K562 (cell line): ENCODE data around the gene ZBTB20. TPM values are rescaled to one million over a fixed set of nuclear protein-coding genes. Genes with fewer than 3 reads are reported as not detected.

ENCODE experiments used
- ATAC-seq: fragments of 200-7000 bp; cut with Tn5 transposase; 3 replicates; pipeline ENCODE4 v1.9.1; 2020; ENCODE audit warnings: moderate library complexity
- BruUV-seq: library from RNA; stranded (reverse); fragments of 400-500 nt; replicated peaks from 2 replicates; lab custom pipeline; 2021; lab: Mats Ljungman, UMichigan
- CTCF ChIA-PET: fragments of 300-600 bp; formaldehyde crosslinking; extraction: SDS; loops from one replicate; lab custom pipeline; 2021; ENCODE audit warnings: low intra/inter-chr PET ratio; lab: Yijun Ruan, JAX
- POLR2A ChIA-PET: fragments of 300-600, 350-650 bp; sonication (Branson Sonifier 250); formaldehyde crosslinking; extraction: SDS; loops from one replicate; lab custom pipeline; 2021; ENCODE audit warnings: antibody characterized with exemption, inconsistent platforms; lab: Yijun Ruan, JAX
- DNase-seq, 4 experiments: peaks; one replicate each; pipeline versions ENCODE4 v3.0.0 to v3.0.0-alpha.2; 2011 to 2018; ENCODE audit warnings: low spot score in 3 of 4, mixed read lengths in 3 of 4; ENCODE audit errors: extremely low read depth in 1 of 4
- FAIRE-seq: peaks from 2 replicates; lab custom pipeline; 2011; peaks lifted over from hg19 to GRCh38; lab: Jason Lieb, UNC
- H2AFZ ChIP-seq: 2 replicates; pipeline ENCODE4 v1.6.0; 2011; ENCODE audit warnings: low read depth, low read length, control low read depth, inconsistent platforms
- H3K27ac ChIP-seq: fragments of 200-600 bp; 3 replicates; pipeline ENCODE4 v1.8.0; 2011; ENCODE audit warnings: low read depth, mild to moderate bottlenecking, control low read depth, inconsistent platforms, low read length, moderate library complexity, mixed read lengths; ENCODE audit errors: extremely low read depth
- H3K27me3 ChIP-seq, 2 experiments: fragments of 300-600 bp in 1 of 2; 2 replicates in 1 of 2; 3 replicates in 1 of 2; pipeline versions ENCODE4 v1.6.0 to v1.8.0; 2011; ENCODE audit warnings: inconsistent platforms in 2 of 2, low read length in 2 of 2, mild to moderate bottlenecking in 1 of 2, mixed read lengths in 1 of 2, moderate library complexity in 1 of 2; ENCODE audit not compliant: control insufficient read depth in 2 of 2, insufficient read depth in 2 of 2
- H3K36me3 ChIP-seq: fragments of 300-600 bp; 3 replicates; pipeline ENCODE4 v1.8.0; 2011; ENCODE audit warnings: mild to moderate bottlenecking, low read length, inconsistent platforms; ENCODE audit not compliant: control insufficient read depth, insufficient read depth
- H3K4me1 ChIP-seq, 2 experiments: fragments of 200-600 bp in 1 of 2; replicated peaks in 1 of 2; 2 replicates in 1 of 2; 3 replicates in 1 of 2; pipeline versions ENCODE4 v1.5.1 to v1.8.0; 2011; ENCODE audit warnings: inconsistent platforms in 2 of 2, low read length in 2 of 2, mild to moderate bottlenecking in 1 of 2, mixed read lengths in 1 of 2, moderate library complexity in 1 of 2; ENCODE audit not compliant: control insufficient read depth in 2 of 2, insufficient read depth in 2 of 2
- H3K4me2 ChIP-seq: 2 replicates; pipeline ENCODE4 v1.6.1; 2011; ENCODE audit warnings: low read length, control low read depth, inconsistent platforms, mixed read lengths; ENCODE audit not compliant: insufficient read depth
- H3K4me3 ChIP-seq: fragments of 200-600 bp; sonication (generic), shearing (Covaris generic); 2 replicates; pipeline ENCODE4 v1.5.1; 2016; ENCODE audit warnings: control low read depth, inconsistent platforms
- H3K79me2 ChIP-seq: fragments of 200-600 bp; 3 replicates; pipeline ENCODE4 v1.8.0; 2011; ENCODE audit warnings: low read length, inconsistent platforms; ENCODE audit not compliant: control insufficient read depth, insufficient read depth
- H3K9ac ChIP-seq, 2 experiments: 2 replicates each; pipeline versions ENCODE4 v1.6.0 to v1.6.1; 2011; ENCODE audit warnings: low read depth in 2 of 2, low read length in 2 of 2, control low read depth in 1 of 2, inconsistent platforms in 1 of 2, mild to moderate bottlenecking in 1 of 2, mixed read lengths in 1 of 2; ENCODE audit not compliant: insufficient read depth in 1 of 2
- H3K9me1 ChIP-seq: one replicate; pipeline ENCODE4 v1.6.0; 2011; ENCODE audit warnings: inconsistent platforms, mild to moderate bottlenecking, low read length, moderate library complexity; ENCODE audit not compliant: control insufficient read depth, insufficient read depth
- H3K9me3 ChIP-seq: replicated peaks from 2 replicates; pipeline ENCODE4 v1.5.1; 2011; ENCODE audit warnings: low read depth, low read length, inconsistent platforms; ENCODE audit not compliant: control insufficient read depth, insufficient read depth
- H4K20me1 ChIP-seq: replicated peaks from 2 replicates; pipeline ENCODE4 v1.6.1; 2011; ENCODE audit warnings: low read length, inconsistent platforms, mixed read lengths; ENCODE audit not compliant: control insufficient read depth, insufficient read depth
- ETV5 ChIP-seq: sonication (generic); formaldehyde crosslinking; IDR thresholded peaks from 2 replicates; pipeline ENCODE4 v1.4.0; 2020; ENCODE audit warnings: low read depth, mild to moderate bottlenecking, missing genetic modification reagents
- HNRNPUL1 ChIP-seq: fragments of 200-400 bp; formaldehyde crosslinking; IDR thresholded peaks from 2 replicates; pipeline ENCODE4 v1.6.1; 2017; ENCODE audit warnings: low read length
- HOXB6 ChIP-seq: fragments of 250-450 bp; sonication (Bioruptor Pico); IDR thresholded peaks from 2 replicates; pipeline ENCODE4 v1.5.1; 2022; ENCODE audit warnings: mild to moderate bottlenecking, borderline replicate concordance
- KLF6 ChIP-seq: fragments of 250-450 bp; sonication (Bioruptor Pico); IDR thresholded peaks from 2 replicates; pipeline ENCODE4 v1.4.0; 2020; ENCODE audit warnings: mild to moderate bottlenecking, moderate library complexity, borderline replicate concordance
- MED1 ChIP-seq: sonication (generic); formaldehyde crosslinking; IDR thresholded peaks from 2 replicates; pipeline ENCODE4 v1.8.1; 2023; ENCODE audit warnings: missing genetic modification reagents, borderline replicate concordance
- ZNF707 ChIP-seq: fragments of 250-450 bp; sonication (Bioruptor Pico); conservative IDR thresholded peaks from 2 replicates; pipeline ENCODE4 v1.8.0; 2022; ENCODE audit warnings: inconsistent platforms, mild to moderate bottlenecking, moderate library complexity
- WGBS: fragments of 100-300 bp; shearing (Covaris generic); methylation state at CpG from one replicate; pipeline ENCODE4 v1.1.6; 2016; ENCODE audit warnings: low coverage, mixed read lengths; ENCODE audit not compliant: insufficient coverage; ENCODE audit errors: missing lambda C conversion rate; 5-methylcytosine and 5-hydroxymethylcytosine counted together
- in situ Hi-C: fragments of 300-500 bp; cut with MboI; formaldehyde crosslinking; loops from 4 replicates; pipeline ENCODE4 v1.15.0; 2018; ENCODE audit warnings: inconsistent platforms, mixed read lengths
- intact Hi-C: fragments of 100-400 bp; cut with micrococcal nuclease; formaldehyde crosslinking; loops from 2 replicates; pipeline ENCODE4 v1.14.2; 2022
- polyA plus RNA-seq, 8 experiments: library from polyadenylated mRNA; depleted of rRNA in 4 of 8; stranded (reverse) in 5 of 8; unstranded in 3 of 8; fragments of >200 nt; fragmentation: Nextera tagmentation in 2 of 8; fragmentation: Illumina TruSeq in 1 of 8; extraction: Ambion mirVana in 2 of 8; extraction: Trizol in 1 of 8; gene quantifications; 2 replicates each; pipeline versions ENCODE4 v1.2.1 to v1.2.3, GENCODE V29; 2011 to 2014; ENCODE audit warnings: inconsistent platforms in 1 of 8, missing spikeins in 1 of 8
- total RNA-seq, 7 experiments: library from RNA; depleted of rRNA in 6 of 7; stranded (reverse); fragments of >200 nt in 6 of 7; fragmentation: Illumina TruSeq in 2 of 7; extraction: Trizol in 2 of 7; gene quantifications; 2 replicates each; pipeline versions ENCODE4 v1.2.1 to v1.2.3, GENCODE V29; 2011 to 2021; ENCODE audit warnings: low replicate concordance in 1 of 7
- TF ChIP-seq, protein P1 (sequence below), 2 experiments: fragments of 450-650 bp in 1 of 2; sonication (generic) in 1 of 2; formaldehyde crosslinking; conservative IDR thresholded peaks; 2 replicates each; pipeline versions ENCODE4 v1.4.0 to v1.8.1; 2020 to 2022; ENCODE audit warnings: mild to moderate bottlenecking in 1 of 2, missing genetic modification reagents in 1 of 2
- TF ChIP-seq, protein P2 (sequence below): sonication (generic); formaldehyde crosslinking; IDR thresholded peaks from 2 replicates; pipeline ENCODE4 v1.9.0; 2022; ENCODE audit warnings: mild to moderate bottlenecking, missing genetic modification reagents
- TF ChIP-seq, protein P3 (sequence below): fragments of 250-450 bp; sonication (Bioruptor Pico); IDR thresholded peaks from 2 replicates; pipeline ENCODE4 v1.5.0; 2020; ENCODE audit warnings: mild to moderate bottlenecking

The ZBTB20 gene
- total and polyA plus RNA-seq, 9 of the 15 experiments (the other 6 are each of a cell fraction or from before 2014, with no cell fraction given): 0.17 to 1.7 (median 0.45) TPM

DNA sequence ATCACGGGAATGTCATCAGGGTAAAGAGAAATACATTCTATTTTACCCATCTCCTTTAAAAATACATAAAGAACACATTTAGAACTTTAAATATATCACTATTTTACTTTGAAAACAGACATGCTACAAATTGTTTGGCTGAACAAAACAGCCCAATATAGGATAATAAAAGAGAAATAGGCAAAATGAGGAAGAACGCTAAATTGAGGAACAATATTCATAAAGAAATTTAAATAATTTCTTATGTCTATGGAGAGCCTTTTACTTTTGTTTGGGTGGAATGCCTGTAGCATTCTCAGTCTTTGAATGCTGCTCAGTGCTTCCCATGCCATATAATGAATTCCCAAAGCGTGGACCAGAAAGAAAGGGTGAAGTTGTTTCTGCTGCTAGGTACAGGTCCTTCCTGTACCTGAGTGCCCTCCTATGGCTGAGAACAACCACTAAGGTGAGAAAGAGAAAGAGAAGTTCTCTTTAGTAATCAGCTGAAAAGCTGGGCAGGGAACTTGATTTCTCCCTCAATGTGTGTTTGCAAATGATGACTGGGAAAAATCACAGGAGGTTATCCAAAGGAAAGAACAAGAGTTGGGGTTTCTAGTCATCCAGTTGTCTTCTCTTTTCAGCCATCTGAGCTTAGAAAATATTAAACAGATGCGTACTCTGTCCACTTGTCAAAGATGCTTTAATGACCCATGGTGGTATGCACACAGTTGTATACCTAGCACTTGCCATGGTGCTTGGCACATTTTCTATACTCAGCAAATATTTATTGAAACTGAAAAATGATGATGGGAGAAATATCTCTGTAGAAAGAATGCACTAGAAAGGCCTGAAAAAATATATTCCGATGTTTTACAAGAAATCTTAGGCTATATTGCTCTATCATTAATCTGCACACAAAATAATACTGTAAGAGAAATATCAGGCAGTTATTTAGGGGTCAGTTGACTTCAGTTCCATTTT is 448.7 kb downstream of the ZBTB20 start:
- Histone ChIP-seq H3K4me1 (no peaks in the 10 kb centered on the region), H3K79me2 (no peaks in the 10 kb centered on the region), H3K9me3 (no peaks in the 10 kb centered on the region), H3K27ac (no peak overlapping the region), H3K9ac (no peak overlapping the region), H4K20me1 (no peaks in the 10 kb centered on the region), H3K36me3 (no peaks in the 10 kb centered on the region), H3K4me2 (no peak overlapping the region), H3K4me3 (no peak overlapping the region), H3K27me3 (no peaks in the 10 kb centered on the region), H3K9me1 (no peaks in the 10 kb centered on the region), H2AFZ (no peak overlapping the region)
- in situ Hi-C loops (no loop called here), intact Hi-C loops (no loop called here)
- whole genome bisulfite sequencing: 13% methylated on average over 5 of the region's 5 CpGs
- ChIA-PET POLR2A (no interaction called here), CTCF (no interaction called here)
- no peak for ATAC-seq
- TF ChIP-seq HOXB6 (no peak), KLF6 (CRISPR knock-in tag) (no peak), MED1 (CRISPR knock-in tag) (no peak), ETV5 (CRISPR knock-in tag) (no peak), ZNF707 (CRISPR knock-in tag) (no peak), HNRNPUL1 (no peak)
- TF ChIP-seq, protein P1, sequence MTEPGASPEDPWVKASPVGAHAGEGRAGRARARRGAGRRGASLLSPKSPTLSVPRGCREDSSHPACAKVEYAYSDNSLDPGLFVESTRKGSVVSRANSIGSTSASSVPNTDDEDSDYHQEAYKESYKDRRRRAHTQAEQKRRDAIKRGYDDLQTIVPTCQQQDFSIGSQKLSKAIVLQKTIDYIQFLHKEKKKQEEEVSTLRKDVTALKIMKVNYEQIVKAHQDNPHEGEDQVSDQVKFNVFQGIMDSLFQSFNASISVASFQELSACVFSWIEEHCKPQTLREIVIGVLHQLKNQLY (CRISPR knock-in tag; conservative IDR thresholded peaks at IDR 0.05): no peak
- TF ChIP-seq, protein P2, sequence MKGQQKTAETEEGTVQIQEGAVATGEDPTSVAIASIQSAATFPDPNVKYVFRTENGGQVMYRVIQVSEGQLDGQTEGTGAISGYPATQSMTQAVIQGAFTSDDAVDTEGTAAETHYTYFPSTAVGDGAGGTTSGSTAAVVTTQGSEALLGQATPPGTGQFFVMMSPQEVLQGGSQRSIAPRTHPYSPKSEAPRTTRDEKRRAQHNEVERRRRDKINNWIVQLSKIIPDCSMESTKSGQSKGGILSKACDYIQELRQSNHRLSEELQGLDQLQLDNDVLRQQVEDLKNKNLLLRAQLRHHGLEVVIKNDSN (CRISPR knock-in tag): no peak
- TF ChIP-seq, protein P3, sequence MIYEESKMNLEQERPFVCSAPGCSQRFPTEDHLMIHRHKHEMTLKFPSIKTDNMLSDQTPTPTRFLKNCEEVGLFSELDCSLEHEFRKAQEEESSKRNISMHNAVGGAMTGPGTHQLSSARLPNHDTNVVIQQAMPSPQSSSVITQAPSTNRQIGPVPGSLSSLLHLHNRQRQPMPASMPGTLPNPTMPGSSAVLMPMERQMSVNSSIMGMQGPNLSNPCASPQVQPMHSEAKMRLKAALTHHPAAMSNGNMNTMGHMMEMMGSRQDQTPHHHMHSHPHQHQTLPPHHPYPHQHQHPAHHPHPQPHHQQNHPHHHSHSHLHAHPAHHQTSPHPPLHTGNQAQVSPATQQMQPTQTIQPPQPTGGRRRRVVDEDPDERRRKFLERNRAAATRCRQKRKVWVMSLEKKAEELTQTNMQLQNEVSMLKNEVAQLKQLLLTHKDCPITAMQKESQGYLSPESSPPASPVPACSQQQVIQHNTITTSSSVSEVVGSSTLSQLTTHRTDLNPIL: no peak
- no peak for FAIRE-seq
- BruUV-seq: no TSS peak
- DNase-seq: no peak
